ENCODE results near the gene FAM163A. TPM values are rescaled to one million over a fixed set of nuclear protein-coding genes. Genes with fewer than 3 reads are reported as not detected.

Gene FAM163A
- total and polyA plus RNA-seq, 8 donors = 0.15 to 0.61 (median 0.25) TPM; not detected in 4

DNA sequence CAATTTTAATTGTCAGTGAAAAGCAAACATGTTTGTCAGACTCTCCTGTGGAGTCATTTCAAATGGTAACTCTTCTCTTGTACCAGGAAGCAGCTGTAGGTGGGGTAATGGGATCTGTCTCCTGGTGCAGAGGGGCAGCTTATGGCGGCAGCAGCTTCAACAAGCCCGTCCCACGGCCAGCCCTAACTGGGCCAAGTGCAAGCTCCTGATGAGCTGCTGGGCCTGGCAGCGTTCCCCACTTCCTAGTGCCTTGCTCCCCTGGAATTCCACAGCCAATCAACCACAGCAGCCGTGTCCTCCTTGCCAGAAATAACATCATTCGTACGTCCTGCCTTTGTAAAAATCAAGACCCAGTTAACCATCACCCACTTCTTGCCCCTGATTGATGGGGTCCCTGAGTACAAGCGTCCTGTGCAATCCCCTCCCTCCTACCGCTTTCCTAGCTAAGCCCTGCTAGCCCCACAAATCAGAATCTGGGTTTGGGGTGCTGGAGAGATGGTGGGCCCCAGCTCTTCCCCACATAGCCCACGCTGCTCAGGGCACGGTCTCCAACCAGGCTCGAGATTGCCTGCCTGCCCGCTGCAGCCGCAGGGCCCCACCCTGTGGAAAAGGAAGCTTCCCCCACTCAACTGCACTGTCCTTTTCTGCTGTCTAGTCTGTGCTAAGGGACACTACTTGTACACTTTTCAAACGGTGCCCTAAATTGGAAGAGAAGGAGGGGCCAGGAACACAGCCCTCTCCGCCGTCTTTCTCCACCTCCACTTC is 73.3 kb downstream of the FAM163A start:
- peak in 1 of 2 donors; percentile 42 for DNase-seq
- Histone ChIP-seq H3K4me3 (no peak overlapping the region), H3K27me3 (peaks cover 0 to 30% (median 0%) of the 10 kb centered on the region in 3 donors), H3K36me3 (no peaks in the 10 kb centered on the region), H3K4me1 (peaks cover 14 to 27% (median 19%) of the 10 kb centered on the region in 4 donors), H3K27ac (no peak overlapping the region), H3K9me3 (no peaks in the 10 kb centered on the region)
- intact Hi-C loops (cut with DNase I; ENCODE audit: low total_unique reads) = no loop called here
- 61 to 76% (median 73%) methylated on average over 17 of the region's 17 CpGs for WGBS, 5 donors
- no peak for TF ChIP-seq EP300 (IDR thresholded peaks at IDR 0.05)
- no peak for TF ChIP-seq POLR2A (IDR thresholded peaks at IDR 0.05)
- no peak for TF ChIP-seq POLR2AphosphoS5 (IDR thresholded peaks at IDR 0.05)
- TF ChIP-seq, protein P1, sequence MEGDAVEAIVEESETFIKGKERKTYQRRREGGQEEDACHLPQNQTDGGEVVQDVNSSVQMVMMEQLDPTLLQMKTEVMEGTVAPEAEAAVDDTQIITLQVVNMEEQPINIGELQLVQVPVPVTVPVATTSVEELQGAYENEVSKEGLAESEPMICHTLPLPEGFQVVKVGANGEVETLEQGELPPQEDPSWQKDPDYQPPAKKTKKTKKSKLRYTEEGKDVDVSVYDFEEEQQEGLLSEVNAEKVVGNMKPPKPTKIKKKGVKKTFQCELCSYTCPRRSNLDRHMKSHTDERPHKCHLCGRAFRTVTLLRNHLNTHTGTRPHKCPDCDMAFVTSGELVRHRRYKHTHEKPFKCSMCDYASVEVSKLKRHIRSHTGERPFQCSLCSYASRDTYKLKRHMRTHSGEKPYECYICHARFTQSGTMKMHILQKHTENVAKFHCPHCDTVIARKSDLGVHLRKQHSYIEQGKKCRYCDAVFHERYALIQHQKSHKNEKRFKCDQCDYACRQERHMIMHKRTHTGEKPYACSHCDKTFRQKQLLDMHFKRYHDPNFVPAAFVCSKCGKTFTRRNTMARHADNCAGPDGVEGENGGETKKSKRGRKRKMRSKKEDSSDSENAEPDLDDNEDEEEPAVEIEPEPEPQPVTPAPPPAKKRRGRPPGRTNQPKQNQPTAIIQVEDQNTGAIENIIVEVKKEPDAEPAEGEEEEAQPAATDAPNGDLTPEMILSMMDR (IDR thresholded peaks at IDR 0.05) = no peak

DNA sequence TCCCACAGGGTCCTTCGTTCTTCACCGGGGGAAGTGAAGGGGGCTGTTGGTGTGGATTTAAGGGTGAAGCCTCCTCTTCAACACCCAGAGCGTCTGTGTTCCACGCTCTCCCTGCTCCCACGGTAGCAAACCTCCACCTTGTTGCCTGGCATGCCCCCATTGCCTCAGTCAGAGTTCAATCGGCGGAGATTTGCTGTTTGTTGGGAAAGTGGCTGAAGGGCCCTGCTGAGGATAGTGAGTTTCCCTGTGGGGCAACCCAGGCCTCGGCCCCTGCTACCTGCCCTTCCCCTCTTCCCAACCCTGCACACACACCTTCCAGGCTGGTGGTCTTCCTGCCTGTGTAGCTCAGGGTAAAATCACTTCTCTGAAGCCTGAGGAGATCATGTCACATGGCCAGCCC is 74.0 kb downstream of the FAM163A start:
- intact Hi-C loops (cut with DNase I; ENCODE audit: low total_unique reads) = no loop called here
- 93 to 96% (median 94%) methylated on average over 8 of the region's 8 CpGs for WGBS, 5 donors
- Histone ChIP-seq H3K4me3 (no peak overlapping the region), H3K4me1 (peaks cover 14 to 27% (median 19%) of the 10 kb centered on the region in 4 donors), H3K9me3 (no peaks in the 10 kb centered on the region), H3K27ac (no peak overlapping the region), H3K36me3 (no peaks in the 10 kb centered on the region), H3K27me3 (peaks cover 0 to 25% (median 0%) of the 10 kb centered on the region in 3 donors)
- TF ChIP-seq EP300 (IDR thresholded peaks at IDR 0.05) (no peak), POLR2A (IDR thresholded peaks at IDR 0.05) (no peak), POLR2AphosphoS5 (IDR thresholded peaks at IDR 0.05) (no peak)
- TF ChIP-seq, protein P1 (IDR thresholded peaks at IDR 0.05) = no peak
- no peak for DNase-seq

DNA sequence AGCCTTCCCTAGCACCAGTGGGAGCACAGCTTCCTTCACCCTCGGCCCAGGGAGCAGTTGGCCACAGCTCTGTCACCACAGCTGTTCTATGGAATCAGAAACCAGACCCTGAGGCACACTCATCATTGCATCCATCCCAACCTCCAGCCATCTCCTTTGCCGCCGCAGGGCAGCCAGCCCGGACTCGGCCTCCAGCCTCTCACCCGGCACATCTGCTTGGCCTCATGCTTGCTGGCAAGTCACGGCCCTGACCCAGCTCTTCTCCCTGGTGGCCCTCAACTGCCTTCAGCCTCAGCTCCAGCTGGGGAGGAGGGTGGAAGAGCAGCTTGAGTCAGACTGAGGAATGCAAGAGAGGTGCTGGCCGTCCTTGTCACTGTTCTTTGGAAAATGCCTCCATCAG is 74.7 kb downstream of the FAM163A start:
- DNase-seq = no peak
- TF ChIP-seq POLR2A (IDR thresholded peaks at IDR 0.05) (no peak), EP300 (IDR thresholded peaks at IDR 0.05) (no peak), POLR2AphosphoS5 (IDR thresholded peaks at IDR 0.05) (no peak)
- TF ChIP-seq, protein P1 (IDR thresholded peaks at IDR 0.05) = no peak
- Histone ChIP-seq H3K4me3 (no peak overlapping the region), H3K4me1 (peaks cover 14 to 27% (median 19%) of the 10 kb centered on the region in 4 donors), H3K36me3 (no peaks in the 10 kb centered on the region), H3K9me3 (no peaks in the 10 kb centered on the region), H3K27me3 (peaks cover 0 to 17% (median 0%) of the 10 kb centered on the region in 3 donors), H3K27ac (peak overlapping the region in 1 of 5 donors; percentile 36)
- intact Hi-C loops (cut with DNase I; ENCODE audit: low total_unique reads) = no loop called here
- 69 to 92% (median 75%) methylated on average over 8 of the region's 8 CpGs for WGBS, 5 donors

- Histone ChIP-seq H3K9me3 (no peaks in the 10 kb centered on the region), H3K27me3 (peaks cover 0 to 15% (median 0%) of the 10 kb centered on the region in 3 donors), H3K27ac (peak overlapping the region in 1 of 5 donors; percentile 36), H3K36me3 (no peaks in the 10 kb centered on the region), H3K4me3 (no peak overlapping the region), H3K4me1 (peaks cover 14 to 27% (median 19%) of the 10 kb centered on the region in 4 donors)
- intact Hi-C loops (cut with DNase I; ENCODE audit: low total_unique reads) = no loop called here
- WGBS, 5 donors = 79 to 91% (median 86%) methylated on average over 7 of the region's 7 CpGs
- DNase-seq = no peak
- TF ChIP-seq EP300 (IDR thresholded peaks at IDR 0.05) (no peak), POLR2A (IDR thresholded peaks at IDR 0.05) (no peak), POLR2AphosphoS5 (IDR thresholded peaks at IDR 0.05) (no peak)
- TF ChIP-seq, protein P1 (IDR thresholded peaks at IDR 0.05) = no peak
These were observed 75.2 kb downstream of the FAM163A start for GRCh38 chr1:179818260-179818659.
